Mesenchymal stem cell (in vitro differentiated cells and primary cell): ENCODE results near the gene PDE2A.
A peak's percentile ranks its signal among the peaks of the same experiment; 100 is the strongest.

Experiments
- DNase-seq: peaks from one replicate; pipeline ENCODE4 v3.0.0-alpha.2; 2013
- H2AFZ ChIP-seq: one replicate; pipeline ENCODE4 v1.6.1; 2013; ENCODE audit warnings: low read depth, mild to moderate bottlenecking, control low read depth, inconsistent platforms, low read length, moderate library complexity
- H2AK5ac ChIP-seq: 2 replicates; pipeline ENCODE4 v1.6.1; 2013; ENCODE audit warnings: low read length, moderate library complexity, mild to moderate bottlenecking, inconsistent platforms; ENCODE audit not compliant: severe bottlenecking
- H2BK120ac ChIP-seq: one replicate; pipeline ENCODE4 v1.6.1; 2013; ENCODE audit warnings: low read depth, mild to moderate bottlenecking, inconsistent platforms, low read length, moderate library complexity
- H2BK12ac ChIP-seq, 2 experiments: one replicate each; pipeline ENCODE4 v1.6.1; 2013; ENCODE audit warnings: inconsistent platforms in 2 of 2, low read length in 2 of 2, mild to moderate bottlenecking in 2 of 2, moderate library complexity in 2 of 2, control low read depth in 1 of 2
- H2BK15ac ChIP-seq: one replicate; pipeline ENCODE4 v1.6.1; 2013; ENCODE audit warnings: mild to moderate bottlenecking, low read depth, inconsistent platforms; ENCODE audit not compliant: poor library complexity, severe bottlenecking
- H2BK5ac ChIP-seq: 2 replicates; pipeline ENCODE4 v1.6.1; 2013; ENCODE audit warnings: low read depth, mild to moderate bottlenecking, low read length, control low read depth, inconsistent platforms; ENCODE audit not compliant: poor library complexity, severe bottlenecking
- H3K14ac ChIP-seq, 2 experiments: one replicate each; pipeline ENCODE4 v1.6.1; 2013; ENCODE audit warnings: inconsistent platforms in 2 of 2, low read length in 2 of 2, control low read depth in 1 of 2, mild to moderate bottlenecking in 1 of 2, moderate library complexity in 1 of 2
- H3K18ac ChIP-seq, 2 experiments: one replicate each; pipeline ENCODE4 v1.6.1; 2013; ENCODE audit warnings: inconsistent platforms in 2 of 2, low read length in 2 of 2, control low read depth in 1 of 2, low read depth in 1 of 2, mild to moderate bottlenecking in 1 of 2
- H3K23ac ChIP-seq, 2 experiments: one replicate each; pipeline ENCODE4 v1.6.1; 2013; ENCODE audit warnings: inconsistent platforms in 2 of 2, low read length in 2 of 2, mild to moderate bottlenecking in 2 of 2, moderate library complexity in 2 of 2, control low read depth in 1 of 2
- H3K27ac ChIP-seq: 2 replicates; pipeline ENCODE4 v1.5.1; 2013; ENCODE audit warnings: mild to moderate bottlenecking, moderate library complexity, low read length, control low read depth, inconsistent platforms; ENCODE audit not compliant: poor library complexity, severe bottlenecking
- H3K27me3 ChIP-seq, 2 experiments: 2 replicates each; pipeline versions ENCODE4 v1.6.1 to v1.7.0; 2013; ENCODE audit warnings: low read length in 2 of 2, mild to moderate bottlenecking in 2 of 2, moderate library complexity in 2 of 2, control low read depth in 1 of 2, inconsistent platforms in 1 of 2; ENCODE audit not compliant: control insufficient read depth in 1 of 2, insufficient read depth in 1 of 2
- H3K36me3 ChIP-seq, 2 experiments: 2 replicates each; pipeline versions ENCODE4 v1.6.1 to v1.7.0; 2013; ENCODE audit warnings: low read length in 2 of 2, control low read depth in 1 of 2, inconsistent platforms in 1 of 2, low read depth in 1 of 2, mild to moderate bottlenecking in 1 of 2; ENCODE audit not compliant: insufficient read depth in 2 of 2, control insufficient read depth in 1 of 2
- H3K4ac ChIP-seq, 2 experiments: one replicate each; pipeline ENCODE4 v1.6.1; 2013; ENCODE audit warnings: inconsistent platforms in 2 of 2, low read length in 2 of 2, mild to moderate bottlenecking in 2 of 2, moderate library complexity in 2 of 2, control low read depth in 1 of 2, low read depth in 1 of 2
- H3K4me1 ChIP-seq: 2 replicates; pipeline ENCODE4 v1.6.1; 2013; ENCODE audit warnings: low read depth, low read length, control low read depth; ENCODE audit not compliant: control insufficient read depth, insufficient read depth
- H3K4me2 ChIP-seq: 2 replicates; pipeline ENCODE4 v1.6.1; 2013; ENCODE audit warnings: low read length, mild to moderate bottlenecking, inconsistent platforms; ENCODE audit not compliant: poor library complexity, severe bottlenecking
- H3K4me3 ChIP-seq, 2 experiments: 2 replicates each; pipeline versions ENCODE4 v1.5.1 to v1.7.0; 2013; ENCODE audit warnings: low read length in 2 of 2, mild to moderate bottlenecking in 2 of 2, control low read depth in 1 of 2, low read depth in 1 of 2; ENCODE audit not compliant: insufficient read depth in 1 of 2
- H3K79me1 ChIP-seq: replicated peaks from 2 replicates; pipeline ENCODE4 v1.6.1; 2013; ENCODE audit warnings: mild to moderate bottlenecking, control low read depth, low read length, inconsistent platforms; ENCODE audit not compliant: poor library complexity, severe bottlenecking
- H3K9ac ChIP-seq: 2 replicates; pipeline ENCODE4 v1.7.0; 2013; ENCODE audit warnings: mild to moderate bottlenecking, low read length, moderate library complexity
- H3K9me3 ChIP-seq: 2 replicates; pipeline ENCODE4 v1.7.0; 2013; ENCODE audit warnings: mild to moderate bottlenecking, low read length; ENCODE audit not compliant: control insufficient read depth
- H4K8ac ChIP-seq: one replicate; pipeline ENCODE4 v1.6.1; 2013; ENCODE audit warnings: inconsistent platforms, mild to moderate bottlenecking, low read length, moderate library complexity
- H4K91ac ChIP-seq: one replicate; pipeline ENCODE4 v1.6.1; 2013; ENCODE audit warnings: mild to moderate bottlenecking, low read length, inconsistent platforms
- WGBS: methylation state at CpG from one replicate; pipeline ENCODE4 v1.1.7; 2013; ENCODE audit warnings: mixed read lengths; 5-methylcytosine and 5-hydroxymethylcytosine counted together

Gene PDE2A

DNA sequence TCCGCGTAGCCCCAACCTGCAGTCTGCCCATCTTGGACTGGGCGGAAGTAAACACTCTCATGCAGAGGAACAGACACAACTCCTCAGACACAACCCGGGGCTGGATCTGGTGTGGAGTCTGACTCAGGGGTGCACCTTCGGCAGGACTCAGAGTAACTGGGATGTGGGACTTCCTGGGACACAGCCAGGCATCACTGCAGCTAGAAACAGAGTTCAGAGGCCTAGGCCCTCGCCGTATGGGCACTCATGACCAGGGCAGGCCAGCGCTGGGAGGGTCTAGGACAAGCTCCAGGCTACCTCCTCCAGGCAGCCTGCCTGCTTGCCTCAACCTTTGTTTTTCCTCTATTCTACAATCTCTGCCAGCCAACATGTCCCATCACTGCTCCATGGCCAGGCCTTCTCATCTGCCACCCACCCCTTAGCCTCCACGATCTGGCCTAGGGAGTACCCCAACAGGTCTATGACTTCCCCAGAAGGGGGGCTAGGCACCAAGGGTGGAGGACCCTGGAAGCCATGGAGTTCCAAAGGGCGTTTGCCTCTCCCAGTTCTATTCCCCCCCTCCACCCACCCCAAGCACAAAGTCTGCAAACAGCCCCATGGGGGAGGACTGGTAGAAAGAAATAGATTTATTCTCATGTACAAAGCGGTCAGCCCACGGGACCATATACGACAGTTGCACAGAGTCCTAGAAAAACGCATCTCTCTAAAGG is 98.5 kb downstream of the PDE2A start:
- H3K79me1 ChIP-seq, result no peaks in the 10 kb centered on the region
- no peak overlapping the region for H4K91ac ChIP-seq
- H3K18ac ChIP-seq, result no peak overlapping the region
- no peak overlapping the region for H2BK12ac ChIP-seq
- no peak overlapping the region for H2AFZ ChIP-seq
- peak overlapping the region in 1 of 2 experiments; percentile 31 for H3K14ac ChIP-seq
- WGBS, result 89% methylated on average over 14 of the region's 14 CpGs
- no peak overlapping the region for H3K4me3 ChIP-seq
- H3K4ac ChIP-seq, result no peak overlapping the region
- no peak overlapping the region for H3K27ac ChIP-seq
- H3K27me3 ChIP-seq, result peaks cover 26 to 40% of the 10 kb centered on the region in 2 experiments
- no peaks in the 10 kb centered on the region for H3K36me3 ChIP-seq
- H3K23ac ChIP-seq, result no peak overlapping the region
- no peak overlapping the region for H3K4me2 ChIP-seq
- no peak overlapping the region for H2BK5ac ChIP-seq
- DNase-seq, result no peak
- H2BK15ac ChIP-seq, result no peak overlapping the region
- H2BK120ac ChIP-seq, result no peak overlapping the region
- no peaks in the 10 kb centered on the region for H3K9me3 ChIP-seq
- H2AK5ac ChIP-seq, result no peak overlapping the region
- H3K9ac ChIP-seq, result no peak overlapping the region
- H3K4me1 ChIP-seq, result no peaks in the 10 kb centered on the region
- no peak overlapping the region for H4K8ac ChIP-seq

DNA sequence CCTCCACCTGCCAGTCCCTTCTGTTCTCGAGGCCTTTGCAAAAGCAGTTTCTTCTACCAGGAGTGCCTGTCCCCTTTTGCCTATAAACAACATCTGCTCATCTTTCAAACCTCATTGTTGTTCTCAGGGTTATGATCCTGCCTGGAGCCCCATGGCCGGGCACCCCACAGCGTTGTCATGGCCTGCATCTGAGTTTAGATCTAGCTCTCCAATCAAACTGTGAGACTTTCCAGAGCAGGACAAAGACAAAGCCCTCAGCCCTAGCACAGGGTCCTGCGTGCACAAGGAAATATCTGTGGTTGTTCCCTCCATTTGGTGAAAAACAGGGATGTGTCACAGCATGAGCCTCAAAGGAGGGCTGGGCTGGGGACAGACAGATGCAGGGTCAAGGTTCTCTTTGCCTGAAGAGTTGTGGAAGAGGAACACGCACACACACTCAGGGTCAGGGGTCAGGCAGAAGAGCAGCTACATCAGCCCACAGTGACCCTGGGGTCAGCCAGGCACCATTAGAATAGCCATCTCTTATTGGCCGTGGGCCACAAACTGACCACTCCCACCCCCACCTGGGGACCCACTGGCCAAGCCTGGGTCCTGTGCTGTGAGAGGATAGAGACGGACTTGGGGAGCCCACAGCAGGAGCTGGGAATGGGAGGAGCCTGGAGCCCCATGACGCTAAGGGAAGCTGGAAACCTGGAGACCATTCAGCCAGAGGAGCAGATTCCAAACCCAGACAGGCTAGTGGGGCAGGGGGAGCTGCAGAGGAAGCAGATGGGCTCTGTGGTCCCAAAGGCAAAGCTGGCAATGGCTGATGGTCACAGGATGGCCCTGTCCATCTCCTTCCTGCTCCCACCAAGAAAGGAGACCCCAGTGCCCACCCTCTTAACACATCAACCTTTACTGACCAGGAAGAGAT is 99.4 kb downstream of the PDE2A start:
- Histone ChIP-seq H3K4ac (no peak overlapping the region), H2BK5ac (no peak overlapping the region), H3K79me1 (no peaks in the 10 kb centered on the region), H2BK120ac (no peak overlapping the region), H3K9me3 (no peaks in the 10 kb centered on the region), H3K23ac (no peak overlapping the region), H3K4me2 (no peak overlapping the region), H2AFZ (no peak overlapping the region), H3K4me3 (no peak overlapping the region), H3K18ac (no peak overlapping the region), H3K9ac (no peak overlapping the region), H4K8ac (no peak overlapping the region), H3K36me3 (no peaks in the 10 kb centered on the region), H2BK12ac (no peak overlapping the region), H2AK5ac (no peak overlapping the region), H3K4me1 (no peaks in the 10 kb centered on the region), H4K91ac (no peak overlapping the region), H2BK15ac (no peak overlapping the region), H3K27me3 (peaks cover 17 to 31% of the 10 kb centered on the region in 2 experiments), H3K27ac (no peak overlapping the region), H3K14ac (no peak overlapping the region)
- WGBS, result 51% methylated on average over 8 of the region's 8 CpGs
- DNase-seq, result no peak

- Histone ChIP-seq H3K14ac (no peak overlapping the region), H3K79me1 (no peaks in the 10 kb centered on the region), H3K4me2 (no peak overlapping the region), H3K9ac (no peak overlapping the region), H2BK120ac (no peak overlapping the region), H3K4me3 (no peak overlapping the region), H4K8ac (peak overlapping the region; percentile 48), H3K4me1 (peaks cover 2% of the 10 kb centered on the region), H3K4ac (peak overlapping the region in 1 of 2 experiments; percentile 36), H3K23ac (no peak overlapping the region), H4K91ac (no peak overlapping the region), H3K36me3 (no peaks in the 10 kb centered on the region), H3K9me3 (no peaks in the 10 kb centered on the region), H2AK5ac (no peak overlapping the region), H2BK15ac (no peak overlapping the region), H3K18ac (no peak overlapping the region), H3K27me3 (peaks cover 13 to 25% of the 10 kb centered on the region in 2 experiments), H2BK5ac (no peak overlapping the region), H3K27ac (no peak overlapping the region), H2AFZ (no peak overlapping the region), H2BK12ac (no peak overlapping the region)
- DNase-seq, result no peak
- WGBS, result 95% methylated on average over 2 of the region's 2 CpGs
Observed at GRCh38 chr11:72573855-72574445, 100.3 kb downstream of the PDE2A start.
